RWPE1 (cell line): ENCODE measurements around the gene BNC2.

ENCODE experiments used
- CTCF ChIA-PET: fragments of 350-600 bp; sonication (Branson Sonifier 250); formaldehyde crosslinking; extraction: SDS; loops from one replicate; lab custom pipeline; 2021; lab: Yijun Ruan, JAX
- POLR2A ChIA-PET: fragments of 400-600 bp; formaldehyde crosslinking; extraction: SDS; loops from one replicate; lab custom pipeline; 2020; ENCODE audit warnings: antibody characterized with exemption; ENCODE audit not compliant: low non-redundant PET; lab: Yijun Ruan, JAX
- DNase-seq: peaks from one replicate; pipeline ENCODE4 v3.0.0; 2012; ENCODE audit warnings: low spot score
- H3K27ac ChIP-seq: fragments of 450-650 bp; 2 replicates; pipeline ENCODE4 v1.5.1; 2017
- CTCF ChIP-seq: fragments of 450-650 bp; conservative IDR thresholded peaks from 2 replicates; pipeline ENCODE4 v1.5.1; 2017; ENCODE audit warnings: low read depth, mild to moderate bottlenecking

BNC2 gene

GRCh38 chr9:16656432-16657169 lies 213.9 kb downstream of the BNC2 start:
- DNase-seq: no peak
- no peak for TF ChIP-seq CTCF
- POLR2A ChIA-PET: no interaction called here
- no peak overlapping the region for H3K27ac ChIP-seq
- CTCF ChIA-PET: no interaction called here

GRCh38 chr9:16654596-16655126 lies 215.8 kb downstream of the BNC2 start:
- CTCF ChIA-PET: no interaction called here
- POLR2A ChIA-PET: no interaction called here
- no peak overlapping the region for H3K27ac ChIP-seq
- TF ChIP-seq CTCF: no peak
- no peak for DNase-seq

GRCh38 chr9:16653491-16654399 lies 216.7 kb downstream of the BNC2 start:
- POLR2A ChIA-PET: no interaction called here

DNA sequence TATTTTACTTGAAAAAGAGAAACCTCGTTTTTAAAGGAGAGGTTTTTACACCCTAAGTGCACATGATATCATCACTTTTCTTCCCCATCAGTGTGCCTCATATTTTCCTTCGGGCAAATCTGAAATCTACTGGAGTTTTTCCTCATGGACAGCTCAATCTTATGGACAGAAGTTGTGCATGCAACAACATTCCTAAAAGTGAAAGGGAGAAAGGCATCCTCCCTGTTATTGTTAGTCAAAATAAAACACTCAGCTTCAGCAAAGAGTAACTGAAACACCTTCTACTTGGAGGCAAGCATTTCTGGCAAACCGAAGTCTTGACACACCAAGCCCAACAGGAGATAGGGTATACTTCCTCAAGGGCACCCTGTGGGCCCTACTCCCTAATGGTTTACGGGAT lies 217.9 kb downstream of the BNC2 start:
- ChIA-PET CTCF (no interaction called here), POLR2A (no interaction called here)
- no peak for DNase-seq
- H3K27ac ChIP-seq: no peak overlapping the region
- TF ChIP-seq CTCF: no peak

More at GRCh38 chr9:16653491-16654399, 216.7 kb downstream of the BNC2 start:
- TF ChIP-seq CTCF: no peak
- CTCF ChIA-PET: interaction anchor here (0.6 kb wide), 1 partner anchor 265 kb away, joined by 3 read pairs; no protein-coding TSS in a partner anchor
- H3K27ac ChIP-seq: no peak overlapping the region
- DNase-seq: no peak

GRCh38 chr9:16651446-16651964 lies 219.0 kb downstream of the BNC2 start:
- ChIA-PET CTCF (no interaction called here), POLR2A (no interaction called here)
- TF ChIP-seq CTCF: no peak
- no peak overlapping the region for H3K27ac ChIP-seq
- no peak for DNase-seq

DNA sequence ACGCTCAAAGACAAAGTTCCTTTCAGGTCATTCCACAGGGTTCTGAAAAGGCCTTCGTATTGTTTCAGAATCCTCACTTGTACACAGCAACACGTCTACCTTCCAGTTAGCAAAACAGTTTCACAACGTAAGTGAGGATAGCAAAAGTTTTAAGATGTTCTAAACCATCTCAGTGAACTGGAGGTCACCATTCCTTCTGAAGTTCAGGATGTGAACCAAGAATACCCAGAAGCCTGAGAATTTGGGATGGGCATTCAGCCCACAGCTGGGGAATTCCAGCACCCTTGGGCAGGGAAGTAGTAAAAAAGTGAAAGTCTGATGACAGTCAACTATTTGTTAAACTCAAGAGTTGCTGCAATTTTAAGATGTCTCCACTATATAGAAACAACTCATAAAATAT lies 224.5 kb downstream of the BNC2 start:
- DNase-seq: no peak

More for the DNA sequence above, 224.5 kb downstream of the BNC2 start:
- no peak for TF ChIP-seq CTCF
- ChIA-PET POLR2A (no interaction called here), CTCF (no interaction called here)
- H3K27ac ChIP-seq: no peak overlapping the region
